Neural progenitor cell (in vitro differentiated cells): ENCODE results near the gene SNX2.

Source experiments
- EZH2 ChIP-seq: fragments of 200-600 bp; sonication (generic); IDR thresholded peaks from 2 replicates; pipeline ENCODE4 v1.6.1; 2017; ENCODE audit warnings: antibody characterized with exemption, mild to moderate bottlenecking, moderate library complexity
- TF ChIP-seq, protein P1 (sequence below): fragments of 200-600 bp; sonication (generic); IDR thresholded peaks from 2 replicates; pipeline ENCODE4 v1.5.1; 2017; ENCODE audit warnings: antibody characterized with exemption, mild to moderate bottlenecking

DNA sequence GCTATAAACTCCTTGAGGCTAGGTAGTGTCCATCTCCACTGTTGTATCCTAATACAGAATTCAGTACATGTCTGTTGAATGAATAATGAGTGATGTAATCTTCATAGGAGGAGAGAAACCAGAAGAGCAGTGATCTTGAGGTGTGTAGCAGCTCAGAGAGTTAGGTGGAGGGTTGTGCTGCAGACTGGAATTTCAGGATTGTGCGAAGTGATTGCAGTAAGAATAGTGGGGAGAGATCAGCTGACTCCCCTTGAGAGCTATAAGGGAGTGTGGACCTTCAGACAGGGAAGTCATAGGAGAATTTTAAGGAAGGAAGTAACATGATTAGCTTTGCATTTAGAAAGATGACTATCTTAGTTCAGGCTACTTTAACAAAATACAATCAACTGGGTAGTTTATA, 74.9 kb downstream of the SNX2 start:
- no peak for TF ChIP-seq EZH2
- TF ChIP-seq, protein P1, sequence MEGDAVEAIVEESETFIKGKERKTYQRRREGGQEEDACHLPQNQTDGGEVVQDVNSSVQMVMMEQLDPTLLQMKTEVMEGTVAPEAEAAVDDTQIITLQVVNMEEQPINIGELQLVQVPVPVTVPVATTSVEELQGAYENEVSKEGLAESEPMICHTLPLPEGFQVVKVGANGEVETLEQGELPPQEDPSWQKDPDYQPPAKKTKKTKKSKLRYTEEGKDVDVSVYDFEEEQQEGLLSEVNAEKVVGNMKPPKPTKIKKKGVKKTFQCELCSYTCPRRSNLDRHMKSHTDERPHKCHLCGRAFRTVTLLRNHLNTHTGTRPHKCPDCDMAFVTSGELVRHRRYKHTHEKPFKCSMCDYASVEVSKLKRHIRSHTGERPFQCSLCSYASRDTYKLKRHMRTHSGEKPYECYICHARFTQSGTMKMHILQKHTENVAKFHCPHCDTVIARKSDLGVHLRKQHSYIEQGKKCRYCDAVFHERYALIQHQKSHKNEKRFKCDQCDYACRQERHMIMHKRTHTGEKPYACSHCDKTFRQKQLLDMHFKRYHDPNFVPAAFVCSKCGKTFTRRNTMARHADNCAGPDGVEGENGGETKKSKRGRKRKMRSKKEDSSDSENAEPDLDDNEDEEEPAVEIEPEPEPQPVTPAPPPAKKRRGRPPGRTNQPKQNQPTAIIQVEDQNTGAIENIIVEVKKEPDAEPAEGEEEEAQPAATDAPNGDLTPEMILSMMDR = no peak
